Measurements from ENCODE around the gene RGS5. TPM values are rescaled to one million over a fixed set of nuclear protein-coding genes. Genes with fewer than 3 reads are reported as not detected.

RGS5 gene
- polyA plus RNA-seq, 1 of the 3 experiments (the other 2 are of a cell fraction): 260 TPM

GRCh38 chr1:163182330-163182949 is 20.3 kb downstream of the RGS5 start:
- POLR2A ChIA-PET: interaction anchor here (0.6 kb wide), 1 partner anchor 76 kb away, joined by 3 read pairs; no protein-coding TSS in a partner anchor
- Histone ChIP-seq H3K4me3 (ENCODE audit: low read depth in 2 of 2, low read length in 1 of 2) (no peak overlapping the region), H3K9me3 (no peaks in the 10 kb centered on the region), H3K27ac (ENCODE audit: low read depth in 2 of 2, low read length in 1 of 2) (peak overlapping the region in 1 of 2 experiments; percentile 40; a peak in 1 of 4 replicates), H3F3A (replicated peaks; ENCODE audit: insufficient read depth) (peaks cover 5% of the 10 kb centered on the region), H3K27me3 (ENCODE audit: insufficient read depth) (no peaks in the 10 kb centered on the region), H3K9ac (no peak overlapping the region), H3K79me2 (ENCODE audit: insufficient read depth) (no peaks in the 10 kb centered on the region; the same call in 1 of the 2 replicates), H3K4me2 (no peak overlapping the region), H2AFZ (ENCODE audit: low read depth) (no peak overlapping the region), H3K36me3 (replicated peaks in 1 of 2; ENCODE audit: control insufficient read depth in 1 of 2, insufficient read depth in 2 of 2, low read length in 1 of 2) (peaks cover 25 to 49% of the 10 kb centered on the region in 2 experiments), H3K9me2 (no peaks in the 10 kb centered on the region), H4K20me1 (ENCODE audit: insufficient read depth) (no peaks in the 10 kb centered on the region), H3K4me1 (ENCODE audit: control insufficient read depth in 1 of 2, insufficient read depth in 2 of 2, low read depth in 1 of 2, low read length in 1 of 2) (peaks cover 2 to 42% of the 10 kb centered on the region in 2 experiments; a peak in 3 of 4 replicates)
- TF ChIP-seq JUND (IDR thresholded peaks at IDR 0.05) (no peak), RFX5 (IDR thresholded peaks at IDR 0.05; ENCODE audit: low read length) (no peak), FOSL2 (IDR thresholded peaks at IDR 0.05; ENCODE audit: borderline replicate concordance, low read depth) (no peak), MXI1 (IDR thresholded peaks at IDR 0.05; ENCODE audit: low read depth, low read length) (no peak), ZBTB33 (IDR thresholded peaks at IDR 0.05; ENCODE audit: borderline replicate concordance, low read depth) (no peak), MEF2A (IDR thresholded peaks at IDR 0.05; ENCODE audit: borderline replicate concordance, low read depth) (no peak), USF1 (IDR thresholded peaks at IDR 0.05; ENCODE audit: borderline replicate concordance, low read depth) (no peak), USF2 (IDR thresholded peaks at IDR 0.05; ENCODE audit: borderline replicate concordance, low read depth, low read length) (no peak), TCF12 (IDR thresholded peaks at IDR 0.05) (no peak), GATA2 (CRISPR knock-in tag; IDR thresholded peaks at IDR 0.05) (no peak), CTCF (IDR thresholded peaks at IDR 0.05) (no peak), NRF1 (IDR thresholded peaks at IDR 0.05; ENCODE audit: low read depth, low read length) (no peak), RXRA (IDR thresholded peaks at IDR 0.05; ENCODE audit: borderline replicate concordance, low read depth) (no peak), REST (IDR thresholded peaks at IDR 0.05; ENCODE audit: low read depth, low read length) (no peak), GABPA (IDR thresholded peaks at IDR 0.05; ENCODE audit: low read depth) (no peak), EZH2phosphoT487 (IDR thresholded peaks at IDR 0.05; ENCODE audit: borderline replicate concordance, low read depth) (no peak), PBX3 (IDR thresholded peaks at IDR 0.05) (no peak), FOXM1 (IDR thresholded peaks at IDR 0.05; ENCODE audit: low read depth) (no peak)
- DNase-seq: no peak
- CTCF ChIA-PET: interaction anchor here (1.2 to 1.9 kb wide), 3 partner anchors 133 to 334 kb away, joined by 3 to 7 read pairs (median 4); no protein-coding TSS in a partner anchor
- 79% methylated on average over 2 of the region's 2 CpGs for WGBS (ENCODE audit: low lambda C conversion rate)

All from SK-N-SH (cell line).